Endothelial cell of umbilical vein (primary cell): ENCODE results near the gene PAXX. TPM values are rescaled to one million over a fixed set of nuclear protein-coding genes. Genes with fewer than 3 reads are reported as not detected.

Source experiments
- BruUV-seq: library from RNA; stranded (reverse); fragments of 400-500 nt; replicated peaks from 2 replicates; lab custom pipeline; 2021; lab: Mats Ljungman, UMichigan
- CTCF ChIA-PET: fragments of 300-600, 350-600 bp; sonication (Branson Sonifier 250); formaldehyde crosslinking; loops from one replicate; lab custom pipeline; 2021; ENCODE audit warnings: antibody characterized with exemption, inconsistent platforms; lab: Charles Lee
- POLR2A ChIA-PET: fragments of 300-600, 350-600 bp; sonication (Branson Sonifier 250); formaldehyde crosslinking; loops from one replicate; lab custom pipeline; 2021; ENCODE audit warnings: antibody characterized with exemption, inconsistent platforms; lab: Charles Lee
- DNase-seq: peaks from one replicate; pipeline ENCODE4 v3.0.0-alpha.2; 2011; ENCODE audit warnings: low read depth, low spot score
- FAIRE-seq: peaks from 2 replicates; lab custom pipeline; 2011; peaks lifted over from hg19 to GRCh38; lab: Jason Lieb, UNC
- H2AFZ ChIP-seq: 2 replicates; pipeline ENCODE4 v1.6.0; 2012; ENCODE audit warnings: low read depth, low read length, control low read depth, inconsistent platforms
- H3K27ac ChIP-seq: 2 replicates; pipeline ENCODE4 v1.5.1; 2011; ENCODE audit warnings: low read depth, mild to moderate bottlenecking, control low read depth, low read length, moderate library complexity; ENCODE audit not compliant: insufficient read depth
- H3K27me3 ChIP-seq, 2 experiments: 2 replicates each; pipeline versions ENCODE4 v1.6.0 to v1.6.1; 2011; ENCODE audit warnings: low read length in 2 of 2, mixed read lengths in 1 of 2; ENCODE audit not compliant: control insufficient read depth in 2 of 2, insufficient read depth in 2 of 2
- H3K36me3 ChIP-seq, 2 experiments: 2 replicates in 1 of 2; 3 replicates in 1 of 2; pipeline ENCODE4 v1.5.1; 2011; ENCODE audit warnings: low read length in 2 of 2, mild to moderate bottlenecking in 1 of 2, moderate library complexity in 1 of 2; ENCODE audit not compliant: control insufficient read depth in 2 of 2, insufficient read depth in 2 of 2; ENCODE audit errors: extremely low read depth in 1 of 2
- H3K4me1 ChIP-seq: 3 replicates; pipeline ENCODE4 v1.5.1; 2011; ENCODE audit warnings: mild to moderate bottlenecking, low read length; ENCODE audit not compliant: control insufficient read depth, insufficient read depth; ENCODE audit errors: extremely low read depth
- H3K4me2 ChIP-seq: 2 replicates; pipeline ENCODE4 v1.6.1; 2011; ENCODE audit warnings: low read length, control low read depth, mixed read lengths; ENCODE audit not compliant: insufficient read depth
- H3K4me3 ChIP-seq, 3 experiments: fragments of 200-600 bp in 1 of 3; sonication (generic), shearing (Covaris generic) in 1 of 3; replicated peaks in 1 of 3; 2 replicates each; pipeline ENCODE4 v1.5.1; 2011 to 2016; ENCODE audit warnings: control low read depth in 3 of 3, low read length in 3 of 3, mild to moderate bottlenecking in 2 of 3, inconsistent platforms in 1 of 3, low read depth in 1 of 3, moderate library complexity in 1 of 3; ENCODE audit not compliant: insufficient read depth in 1 of 3
- H3K79me2 ChIP-seq: 2 replicates; pipeline ENCODE4 v1.6.0; 2012; ENCODE audit warnings: low read length, inconsistent platforms; ENCODE audit not compliant: control insufficient read depth, insufficient read depth
- H3K9ac ChIP-seq: replicated peaks from 2 replicates; pipeline ENCODE3; 2011; ENCODE audit warnings: low read length, control low read depth; ENCODE audit not compliant: insufficient read depth; ENCODE audit errors: extremely low read depth
- H3K9me1 ChIP-seq: replicated peaks from 3 replicates; pipeline ENCODE4 v1.6.0; 2011; ENCODE audit warnings: mild to moderate bottlenecking, low read length; ENCODE audit not compliant: control insufficient read depth, insufficient read depth; ENCODE audit errors: extremely low read depth
- H3K9me3 ChIP-seq: replicated peaks from 2 replicates; pipeline ENCODE4 v1.5.1; 2012; ENCODE audit warnings: low read length, inconsistent platforms; ENCODE audit not compliant: control insufficient read depth, insufficient read depth
- H4K20me1 ChIP-seq: replicated peaks from 2 replicates; pipeline ENCODE3; 2011; ENCODE audit warnings: mild to moderate bottlenecking, low read length; ENCODE audit not compliant: control insufficient read depth, insufficient read depth; ENCODE audit errors: extremely low read depth
- CTCF ChIP-seq, 2 donors: IDR thresholded peaks; 1 replicate in 1 of 2; 2 replicates in 1 of 2; pipeline ENCODE4 v1.5.1; 2011; ENCODE audit warnings: low read length in 2 of 2, mild to moderate bottlenecking in 2 of 2, moderate library complexity in 2 of 2, control low read depth in 1 of 2, inconsistent platforms in 1 of 2, low read depth in 1 of 2; ENCODE audit not compliant: insufficient read depth in 1 of 2; ENCODE audit errors: extremely low read depth in 1 of 2
- FOS ChIP-seq: IDR thresholded peaks from 2 replicates; pipeline ENCODE4 v1.6.1; 2011; ENCODE audit warnings: mild to moderate bottlenecking, low read length, moderate library complexity, borderline replicate concordance; ENCODE audit not compliant: insufficient read depth
- JUN ChIP-seq: IDR thresholded peaks from 2 replicates; pipeline ENCODE4 v1.6.1; 2011; ENCODE audit warnings: borderline replicate concordance, low read depth; ENCODE audit not compliant: insufficient read length, insufficient read depth
- MAX ChIP-seq: IDR thresholded peaks from 2 replicates; pipeline ENCODE4 v1.6.1; 2011; ENCODE audit not compliant: insufficient read depth, insufficient read length
- POLR2A ChIP-seq: IDR thresholded peaks from 2 replicates; pipeline ENCODE4 v1.6.1; 2012; ENCODE audit warnings: low read depth, mild to moderate bottlenecking, control low read depth, low read length
- POLR2AphosphoS5 ChIP-seq: IDR thresholded peaks from 2 replicates; pipeline ENCODE4 v1.6.1; 2012; ENCODE audit warnings: low read depth, mild to moderate bottlenecking, control low read depth, low read length, moderate library complexity; ENCODE audit not compliant: insufficient read depth
- dilution Hi-C: fragments of 300-500 bp; cut with MboI; formaldehyde crosslinking; loops from one replicate; pipeline ENCODE4 v1.15.0; 2019; ENCODE audit warnings: low sequenced_read_pairs; ENCODE audit not compliant: extremely low pct_ligation_motif_present
- intact Hi-C: fragments of 100-400 bp; cut with micrococcal nuclease; formaldehyde crosslinking; loops from one replicate; pipeline ENCODE4 v1.10.0; 2022
- polyA plus RNA-seq, 4 experiments: library from polyadenylated mRNA; depleted of rRNA in 3 of 4; stranded (reverse) in 3 of 4; unstranded in 1 of 4; fragments of >200 nt; gene quantifications; 2 replicates each; pipeline versions ENCODE4 v1.2.1 to v1.2.3, GENCODE V29; 2011 to 2012; ENCODE audit warnings: missing spikeins in 1 of 4
- total RNA-seq: library from RNA; stranded (reverse); gene quantifications from 2 replicates; pipeline ENCODE4 v1.2.3, GENCODE V29; 2021

Gene PAXX
- total and polyA plus RNA-seq, 2 donors (not counting 3 experiments of a cell fraction or from before 2014, with no cell fraction given): 34.0 to 35.0 TPM

GRCh38 chr9:136944212-136944518 is 48.1 kb upstream of the PAXX start:
- dilution Hi-C loops (loop anchor here (25.0 kb wide), 1 partner anchor 132 kb away; the partner anchor contains the start of gene RABL6), intact Hi-C loops (loop anchor here (1.0 to 5.0 kb wide), 4 partner anchors 57 to 157 kb away; partner anchors contain the start of genes PHPT1, RABL6 and TRAF2)
- H3K4me3 ChIP-seq: peak overlapping the region; percentile 36 to 95 (median 60)
- BruUV-seq: no TSS peak
- H3K4me2 ChIP-seq: peak overlapping the region; percentile 32
- no peak for FAIRE-seq
- TF ChIP-seq POLR2A: peak; percentile 85
- no peak for TF ChIP-seq FOS
- POLR2A ChIA-PET: no interaction called here
- H3K9me3 ChIP-seq: no peaks in the 10 kb centered on the region
- H3K9ac ChIP-seq: peak overlapping the region; percentile 70
- no peaks in the 10 kb centered on the region for H3K9me1 ChIP-seq
- CTCF ChIA-PET: interaction anchor here (0.7 to 1.5 kb wide), 7 partner anchors 48 to 137 kb away, joined by 3 to 7 read pairs (median 3); partner anchors contain the start of genes AJM1 and PAXX
- H3K4me1 ChIP-seq: no peaks in the 10 kb centered on the region
- H3K36me3 ChIP-seq: peaks cover 2 to 30% of the 10 kb centered on the region in 2 experiments
- no peaks in the 10 kb centered on the region for H3K27me3 ChIP-seq
- peaks cover 26% of the 10 kb centered on the region for H3K79me2 ChIP-seq
- H2AFZ ChIP-seq: no peak overlapping the region
- peak; percentile 59 for DNase-seq
- peak overlapping the region; percentile 64 for H3K27ac ChIP-seq
- no peaks in the 10 kb centered on the region for H4K20me1 ChIP-seq

GRCh38 chr9:136944519-136945332 is 47.5 kb upstream of the PAXX start, which contains the start of the genes C8G and FBXW5:
Gene C8G (plus strand): TSS chr9:136945243. CDS start chr9:136945321, 78 bp downstream.
Gene FBXW5 (minus strand): TSS chr9:136944738. CDS start chr9:136944083, 655 bp downstream.
- peak within 1 kb of the TSS; percentile 32 for H3K4me2 ChIP-seq
- no peaks in the 10 kb centered on the region for H4K20me1 ChIP-seq
- peaks cover 26% of the 10 kb centered on the region for H3K79me2 ChIP-seq
- peak within 1 kb of the TSS; percentile 64 for H3K27ac ChIP-seq
- H3K9ac ChIP-seq: peak within 1 kb of the TSS; percentile 70
- DNase-seq (peak; percentile 92), FAIRE-seq (peak; percentile 89)
- no peaks in the 10 kb centered on the region for H3K9me1 ChIP-seq
- no TSS peak for BruUV-seq
- ChIA-PET POLR2A (no interaction called here), CTCF (interaction anchor here (0.7 to 1.5 kb wide), 7 partner anchors 48 to 138 kb away, joined by 3 to 7 read pairs (median 3); partner anchors contain the start of genes AJM1 and PAXX)
- no peak within 1 kb of the TSS for H2AFZ ChIP-seq
- H3K4me3 ChIP-seq: peak within 1 kb of the TSS; percentile 36 to 95 (median 60)
- TF ChIP-seq POLR2A (peak; percentile 25), MAX (peak; percentile 31), CTCF (IDR thresholded peaks at IDR 0.05; ENCODE audit: extremely low read depth in 1 of 2, insufficient read depth in 1 of 2, low read depth in 1 of 2, low read length in 2 of 2) (peak; percentile 99), POLR2AphosphoS5 (peak; percentile 97), JUN (no peak), FOS (no peak)
- H3K36me3 ChIP-seq: peaks cover 2 to 25% of the 10 kb centered on the region in 2 experiments
- dilution Hi-C loops (loop anchor here (25.0 kb wide), 1 partner anchor 132 kb away; the partner anchor contains the start of gene RABL6), intact Hi-C loops (loop anchor here (1.0 to 5.0 kb wide), 5 partner anchors 48 to 157 kb away; partner anchors contain the start of genes PAXX, PHPT1, RABL6 and TRAF2)
- no peaks in the 10 kb centered on the region for H3K27me3 ChIP-seq
- H3K9me3 ChIP-seq: no peaks in the 10 kb centered on the region
- no peaks in the 10 kb centered on the region for H3K4me1 ChIP-seq
